ENCODE data around the gene EHMT1. TPM values are rescaled to one million over a fixed set of nuclear protein-coding genes. Genes with fewer than 3 reads are reported as not detected.

The EHMT1 gene
- polyA plus RNA-seq, 1 of the 3 experiments (the other 2 are of a cell fraction), result 39.5 TPM

DNA sequence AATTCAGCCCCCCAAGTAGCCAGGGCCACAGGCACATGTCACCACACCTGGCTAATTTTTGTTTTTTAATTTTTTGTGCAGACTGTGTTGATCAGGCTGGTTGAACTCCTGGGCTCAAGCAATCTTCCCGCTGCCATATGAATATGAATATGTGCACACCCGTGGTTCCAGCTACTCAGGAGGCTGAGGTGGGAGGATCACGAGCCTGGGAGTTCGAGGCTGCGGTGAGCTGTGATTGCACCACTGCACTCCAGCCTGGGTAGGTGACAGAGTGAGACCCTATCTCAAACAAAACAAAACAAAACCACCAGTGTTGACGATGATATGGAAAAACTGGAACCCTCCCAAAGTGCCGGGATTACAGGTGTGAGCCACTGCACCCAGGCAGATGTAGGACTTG, 32.0 kb downstream of the EHMT1 start (continued):
- no peak for TF ChIP-seq TCF12 (IDR thresholded peaks at IDR 0.05)
- TF ChIP-seq RFX5 (IDR thresholded peaks at IDR 0.05; ENCODE audit: low read length), result no peak
- no peak for TF ChIP-seq ELF1 (IDR thresholded peaks at IDR 0.05)
- TF ChIP-seq NFIC (IDR thresholded peaks at IDR 0.05; ENCODE audit: borderline replicate concordance), result no peak
- TF ChIP-seq, protein P1, sequence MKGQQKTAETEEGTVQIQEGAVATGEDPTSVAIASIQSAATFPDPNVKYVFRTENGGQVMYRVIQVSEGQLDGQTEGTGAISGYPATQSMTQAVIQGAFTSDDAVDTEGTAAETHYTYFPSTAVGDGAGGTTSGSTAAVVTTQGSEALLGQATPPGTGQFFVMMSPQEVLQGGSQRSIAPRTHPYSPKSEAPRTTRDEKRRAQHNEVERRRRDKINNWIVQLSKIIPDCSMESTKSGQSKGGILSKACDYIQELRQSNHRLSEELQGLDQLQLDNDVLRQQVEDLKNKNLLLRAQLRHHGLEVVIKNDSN (IDR thresholded peaks at IDR 0.05; ENCODE audit: borderline replicate concordance, low read depth), result no peak
- no peak for TF ChIP-seq YY1 (IDR thresholded peaks at IDR 0.05; ENCODE audit: low read depth)
- no peak for TF ChIP-seq RXRA (IDR thresholded peaks at IDR 0.05; ENCODE audit: borderline replicate concordance, low read depth)
- no peak for TF ChIP-seq MXI1 (IDR thresholded peaks at IDR 0.05; ENCODE audit: low read depth, low read length)

- ChIA-PET CTCF (interaction anchor here (1.0 kb wide), 2 partner anchors 16 to 35 kb away, joined by 3 to 4 read pairs; no protein-coding TSS in a partner anchor), POLR2A (no interaction called here)
- over 99% methylated on average over 6 of the region's 6 CpGs for WGBS (ENCODE audit: low lambda C conversion rate)
- TF ChIP-seq, protein P2, sequence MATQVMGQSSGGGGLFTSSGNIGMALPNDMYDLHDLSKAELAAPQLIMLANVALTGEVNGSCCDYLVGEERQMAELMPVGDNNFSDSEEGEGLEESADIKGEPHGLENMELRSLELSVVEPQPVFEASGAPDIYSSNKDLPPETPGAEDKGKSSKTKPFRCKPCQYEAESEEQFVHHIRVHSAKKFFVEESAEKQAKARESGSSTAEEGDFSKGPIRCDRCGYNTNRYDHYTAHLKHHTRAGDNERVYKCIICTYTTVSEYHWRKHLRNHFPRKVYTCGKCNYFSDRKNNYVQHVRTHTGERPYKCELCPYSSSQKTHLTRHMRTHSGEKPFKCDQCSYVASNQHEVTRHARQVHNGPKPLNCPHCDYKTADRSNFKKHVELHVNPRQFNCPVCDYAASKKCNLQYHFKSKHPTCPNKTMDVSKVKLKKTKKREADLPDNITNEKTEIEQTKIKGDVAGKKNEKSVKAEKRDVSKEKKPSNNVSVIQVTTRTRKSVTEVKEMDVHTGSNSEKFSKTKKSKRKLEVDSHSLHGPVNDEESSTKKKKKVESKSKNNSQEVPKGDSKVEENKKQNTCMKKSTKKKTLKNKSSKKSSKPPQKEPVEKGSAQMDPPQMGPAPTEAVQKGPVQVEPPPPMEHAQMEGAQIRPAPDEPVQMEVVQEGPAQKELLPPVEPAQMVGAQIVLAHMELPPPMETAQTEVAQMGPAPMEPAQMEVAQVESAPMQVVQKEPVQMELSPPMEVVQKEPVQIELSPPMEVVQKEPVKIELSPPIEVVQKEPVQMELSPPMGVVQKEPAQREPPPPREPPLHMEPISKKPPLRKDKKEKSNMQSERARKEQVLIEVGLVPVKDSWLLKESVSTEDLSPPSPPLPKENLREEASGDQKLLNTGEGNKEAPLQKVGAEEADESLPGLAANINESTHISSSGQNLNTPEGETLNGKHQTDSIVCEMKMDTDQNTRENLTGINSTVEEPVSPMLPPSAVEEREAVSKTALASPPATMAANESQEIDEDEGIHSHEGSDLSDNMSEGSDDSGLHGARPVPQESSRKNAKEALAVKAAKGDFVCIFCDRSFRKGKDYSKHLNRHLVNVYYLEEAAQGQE (IDR thresholded peaks at IDR 0.05; ENCODE audit: low read depth, low read length), result no peak
- TF ChIP-seq ELF1 (IDR thresholded peaks at IDR 0.05), result no peak
- TF ChIP-seq FOXJ3 (CRISPR knock-in tag; IDR thresholded peaks at IDR 0.05), result no peak
- no peak for TF ChIP-seq GABPA (IDR thresholded peaks at IDR 0.05; ENCODE audit: low read depth)
- TF ChIP-seq NFIC (IDR thresholded peaks at IDR 0.05; ENCODE audit: borderline replicate concordance), result no peak
- no peak for TF ChIP-seq RXRA (IDR thresholded peaks at IDR 0.05; ENCODE audit: borderline replicate concordance, low read depth)
- no peak for TF ChIP-seq JUND (IDR thresholded peaks at IDR 0.05)
- TF ChIP-seq PBX3 (IDR thresholded peaks at IDR 0.05), result no peak
- TF ChIP-seq IRF3 (IDR thresholded peaks at IDR 0.05; ENCODE audit: low read depth, low read length), result no peak
- TF ChIP-seq, protein P3, sequence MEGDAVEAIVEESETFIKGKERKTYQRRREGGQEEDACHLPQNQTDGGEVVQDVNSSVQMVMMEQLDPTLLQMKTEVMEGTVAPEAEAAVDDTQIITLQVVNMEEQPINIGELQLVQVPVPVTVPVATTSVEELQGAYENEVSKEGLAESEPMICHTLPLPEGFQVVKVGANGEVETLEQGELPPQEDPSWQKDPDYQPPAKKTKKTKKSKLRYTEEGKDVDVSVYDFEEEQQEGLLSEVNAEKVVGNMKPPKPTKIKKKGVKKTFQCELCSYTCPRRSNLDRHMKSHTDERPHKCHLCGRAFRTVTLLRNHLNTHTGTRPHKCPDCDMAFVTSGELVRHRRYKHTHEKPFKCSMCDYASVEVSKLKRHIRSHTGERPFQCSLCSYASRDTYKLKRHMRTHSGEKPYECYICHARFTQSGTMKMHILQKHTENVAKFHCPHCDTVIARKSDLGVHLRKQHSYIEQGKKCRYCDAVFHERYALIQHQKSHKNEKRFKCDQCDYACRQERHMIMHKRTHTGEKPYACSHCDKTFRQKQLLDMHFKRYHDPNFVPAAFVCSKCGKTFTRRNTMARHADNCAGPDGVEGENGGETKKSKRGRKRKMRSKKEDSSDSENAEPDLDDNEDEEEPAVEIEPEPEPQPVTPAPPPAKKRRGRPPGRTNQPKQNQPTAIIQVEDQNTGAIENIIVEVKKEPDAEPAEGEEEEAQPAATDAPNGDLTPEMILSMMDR (IDR thresholded peaks at IDR 0.05), result no peak
- TF ChIP-seq, protein P1 (IDR thresholded peaks at IDR 0.05; ENCODE audit: borderline replicate concordance, low read depth), result no peak
- TF ChIP-seq YY1 (IDR thresholded peaks at IDR 0.05; ENCODE audit: low read depth), result no peak
- TF ChIP-seq NRF1 (IDR thresholded peaks at IDR 0.05; ENCODE audit: low read depth, low read length), result no peak
- TF ChIP-seq RFX5 (IDR thresholded peaks at IDR 0.05; ENCODE audit: low read length), result no peak
- no peak for TF ChIP-seq FOXM1 (IDR thresholded peaks at IDR 0.05; ENCODE audit: low read depth)
- no peak for TF ChIP-seq MEF2A (IDR thresholded peaks at IDR 0.05; ENCODE audit: borderline replicate concordance, low read depth)
- TF ChIP-seq EZH2phosphoT487 (IDR thresholded peaks at IDR 0.05; ENCODE audit: borderline replicate concordance, low read depth), result no peak
- peaks cover 97% of the 10 kb centered on the region for H3K79me2 ChIP-seq (ENCODE audit: insufficient read depth)
- H3K36me3 ChIP-seq (replicated peaks in 1 of 2; ENCODE audit: control insufficient read depth in 1 of 2, insufficient read depth in 2 of 2, low read length in 1 of 2), result peaks cover 0 to 9% of the 10 kb centered on the region in 2 experiments
- no peaks in the 10 kb centered on the region for H3K9me3 ChIP-seq
- H4K20me1 ChIP-seq (ENCODE audit: insufficient read depth), result peaks cover 65% of the 10 kb centered on the region
- no peak overlapping the region for H3K27ac ChIP-seq (ENCODE audit: low read depth in 2 of 2, low read length in 1 of 2)
- no peaks in the 10 kb centered on the region for H3K9me2 ChIP-seq
- peaks cover 3% of the 10 kb centered on the region for H3F3A ChIP-seq (replicated peaks; ENCODE audit: insufficient read depth)
- no peak for DNase-seq
- H2AFZ ChIP-seq (ENCODE audit: low read depth), result no peak overlapping the region
- H3K27me3 ChIP-seq (ENCODE audit: insufficient read depth), result no peaks in the 10 kb centered on the region
- H3K4me2 ChIP-seq, result no peak overlapping the region
- H3K4me3 ChIP-seq (ENCODE audit: low read depth in 2 of 2, low read length in 1 of 2), result no peak overlapping the region
- no peaks in the 10 kb centered on the region; a peak in 1 of 4 replicates for H3K4me1 ChIP-seq (ENCODE audit: control insufficient read depth in 1 of 2, insufficient read depth in 2 of 2, low read depth in 1 of 2, low read length in 1 of 2)
- H3K9ac ChIP-seq, result no peak overlapping the region
These were observed 37.6 kb downstream of the EHMT1 start for GRCh38 chr9:137656416-137656815.
